Esophagus muscularis mucosa (tissue), 3 donors: ENCODE measurements around the gene CISH.

ENCODE experiments used
- POLR2A ChIP-seq: fragments of 450-650 bp; IDR thresholded peaks from one replicate; pipeline ENCODE4 v1.6.1; 2017; ENCODE audit warnings: antibody characterized with exemption, moderate library complexity, mild to moderate bottlenecking, low read depth
- POLR2AphosphoS5 ChIP-seq, 2 donors: sonication (generic); formaldehyde crosslinking; IDR thresholded peaks; one replicate each; pipeline ENCODE4 v1.6.1; 2017; ENCODE audit warnings: antibody characterized with exemption in 2 of 2
- TF ChIP-seq, protein P1 (sequence below), 3 experiments: fragments of 200-600 bp in 2 of 3; fragments of 450-650 bp in 1 of 3; sonication (generic) in 2 of 3; IDR thresholded peaks; one replicate each; pipeline ENCODE4 v1.5.1; 2017 to 2019; ENCODE audit warnings: antibody characterized with exemption in 3 of 3, mild to moderate bottlenecking in 2 of 3, moderate library complexity in 1 of 3

DNA sequence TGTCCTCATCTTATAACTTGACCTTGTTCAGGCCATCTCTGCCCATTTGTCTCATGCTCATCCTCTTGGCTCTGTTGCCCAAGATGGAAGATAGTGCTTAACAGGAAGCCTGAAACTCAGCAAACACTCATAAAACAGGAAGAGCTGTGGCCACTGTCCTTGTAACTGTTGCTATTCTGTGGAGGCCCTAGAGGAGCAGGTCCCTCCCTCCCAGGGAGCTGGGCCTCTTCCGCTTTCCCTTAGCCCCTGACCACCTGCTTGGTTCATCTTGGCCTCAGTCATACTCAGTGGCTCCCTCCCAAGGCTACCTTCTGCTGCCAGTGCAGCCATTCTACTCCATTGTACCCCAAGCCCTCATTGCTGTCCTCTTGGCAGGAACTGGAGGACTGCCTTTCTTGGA, 8.8 kb upstream of the CISH start:
- no peak for TF ChIP-seq POLR2AphosphoS5 (IDR thresholded peaks at IDR 0.05)
- TF ChIP-seq, protein P1, sequence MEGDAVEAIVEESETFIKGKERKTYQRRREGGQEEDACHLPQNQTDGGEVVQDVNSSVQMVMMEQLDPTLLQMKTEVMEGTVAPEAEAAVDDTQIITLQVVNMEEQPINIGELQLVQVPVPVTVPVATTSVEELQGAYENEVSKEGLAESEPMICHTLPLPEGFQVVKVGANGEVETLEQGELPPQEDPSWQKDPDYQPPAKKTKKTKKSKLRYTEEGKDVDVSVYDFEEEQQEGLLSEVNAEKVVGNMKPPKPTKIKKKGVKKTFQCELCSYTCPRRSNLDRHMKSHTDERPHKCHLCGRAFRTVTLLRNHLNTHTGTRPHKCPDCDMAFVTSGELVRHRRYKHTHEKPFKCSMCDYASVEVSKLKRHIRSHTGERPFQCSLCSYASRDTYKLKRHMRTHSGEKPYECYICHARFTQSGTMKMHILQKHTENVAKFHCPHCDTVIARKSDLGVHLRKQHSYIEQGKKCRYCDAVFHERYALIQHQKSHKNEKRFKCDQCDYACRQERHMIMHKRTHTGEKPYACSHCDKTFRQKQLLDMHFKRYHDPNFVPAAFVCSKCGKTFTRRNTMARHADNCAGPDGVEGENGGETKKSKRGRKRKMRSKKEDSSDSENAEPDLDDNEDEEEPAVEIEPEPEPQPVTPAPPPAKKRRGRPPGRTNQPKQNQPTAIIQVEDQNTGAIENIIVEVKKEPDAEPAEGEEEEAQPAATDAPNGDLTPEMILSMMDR (IDR thresholded peaks at IDR 0.05): no peak
- no peak for TF ChIP-seq POLR2A
